SJCRH30 (cell line): Measurements from ENCODE around the gene SIGLEC8. TPM values are rescaled to one million over a fixed set of nuclear protein-coding genes. Genes with fewer than 3 reads are reported as not detected.
"Not testable (repeated sequence)": the region's sequence is repeated elsewhere in the genome, so short reads cannot be mapped to it uniquely, and the experiment has no call there.

ENCODE experiments used
- DNase-seq, 2 experiments: peaks; one replicate each; pipeline ENCODE4 v3.0.0-alpha.2; 2015 to 2020
- H3K27ac ChIP-seq: fragments of 250-450 bp; sonication (Bioruptor Pico); 2 replicates; pipeline ENCODE4 v1.5.1; 2020; ENCODE audit warnings: mild to moderate bottlenecking, moderate library complexity
- H3K27me3 ChIP-seq: fragments of 250-450 bp; sonication (Bioruptor Pico); 2 replicates; pipeline ENCODE4 v1.5.1; 2020; ENCODE audit warnings: mild to moderate bottlenecking, moderate library complexity
- H3K36me3 ChIP-seq: fragments of 250-450 bp; sonication (Bioruptor Pico); 2 replicates; pipeline ENCODE4 v1.5.1; 2020; ENCODE audit warnings: mild to moderate bottlenecking, moderate library complexity
- H3K4me1 ChIP-seq: fragments of 250-450 bp; sonication (Bioruptor Pico); 2 replicates; pipeline ENCODE4 v1.5.1; 2020; ENCODE audit warnings: mild to moderate bottlenecking, moderate library complexity
- H3K4me3 ChIP-seq: fragments of 250-450 bp; sonication (Bioruptor Pico); 2 replicates; pipeline ENCODE4 v1.5.1; 2020; ENCODE audit warnings: mild to moderate bottlenecking, moderate library complexity
- H3K9me3 ChIP-seq: fragments of 250-450 bp; sonication (Bioruptor Pico); replicated peaks from 2 replicates; pipeline ENCODE4 v1.5.1; 2020; ENCODE audit warnings: mild to moderate bottlenecking, moderate library complexity
- total RNA-seq: library from RNA; depleted of rRNA; stranded (reverse); fragments of >200 nt; shearing (Covaris generic); gene quantifications from 2 replicates; pipeline ENCODE4 v1.2.3, GENCODE V29; 2014

SIGLEC8 gene
- total RNA-seq, 1 experiment from 2014 or later: not detected

DNA sequence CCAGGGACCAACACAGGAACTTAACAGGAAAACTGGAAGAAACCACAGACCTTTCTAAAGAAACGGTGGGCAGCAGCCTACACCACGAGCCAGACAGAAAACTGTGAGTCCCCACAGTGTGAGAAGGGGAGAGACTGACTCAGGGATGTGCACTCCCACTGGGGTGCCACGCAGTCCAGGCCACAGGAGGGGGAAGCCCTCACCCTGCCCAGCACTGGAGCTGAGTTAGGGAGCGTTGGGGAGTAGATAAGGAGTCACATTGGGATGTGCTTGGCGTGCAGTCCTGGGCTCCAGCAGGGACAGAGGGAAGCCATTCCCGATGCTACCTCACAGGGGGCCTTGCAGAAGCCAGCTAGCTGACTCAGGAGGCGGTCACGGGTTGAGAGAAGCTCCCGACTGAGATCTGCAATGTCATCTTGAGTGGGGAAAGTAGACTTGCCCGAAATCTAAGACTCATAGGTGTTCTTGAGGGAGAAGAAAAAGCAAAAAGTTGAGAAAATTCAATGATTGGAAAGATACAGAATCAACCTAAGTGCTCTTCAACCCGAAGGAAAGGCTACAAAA lies 17.3 kb downstream of the SIGLEC8 start:
- DNase-seq: no peak
- H3K4me1 ChIP-seq: no peaks in the 10 kb centered on the region
- H3K4me3 ChIP-seq: no peak overlapping the region
- no peak overlapping the region for H3K27ac ChIP-seq
- H3K36me3 ChIP-seq: no peaks in the 10 kb centered on the region
- H3K27me3 ChIP-seq: no peaks in the 10 kb centered on the region
- H3K9me3 ChIP-seq: no peaks in the 10 kb centered on the region

DNA sequence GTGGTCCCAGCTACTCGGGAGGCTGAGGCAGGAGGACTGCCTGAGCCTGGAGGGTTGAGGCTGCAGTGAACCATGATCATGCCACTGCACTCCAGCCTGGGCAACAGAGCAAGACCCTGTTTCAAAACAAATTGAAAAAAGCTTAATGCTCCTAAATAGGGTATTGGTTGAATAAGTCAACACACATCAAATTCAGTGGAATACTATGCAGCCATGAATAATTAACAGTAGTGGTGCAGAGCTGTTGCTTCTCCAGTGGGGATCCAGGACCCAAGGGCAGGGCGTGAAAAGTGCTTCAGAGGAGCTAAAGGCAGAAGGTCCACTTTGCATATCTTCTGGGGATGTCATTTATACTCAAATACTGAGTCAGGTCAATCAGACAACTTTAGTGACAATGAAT lies 18.2 kb downstream of the SIGLEC8 start:
- no peak for DNase-seq
- no peaks in the 10 kb centered on the region for H3K9me3 ChIP-seq
- H3K27ac ChIP-seq: no peak overlapping the region
- no peaks in the 10 kb centered on the region for H3K4me1 ChIP-seq
- H3K27me3 ChIP-seq: no peaks in the 10 kb centered on the region
- no peaks in the 10 kb centered on the region for H3K36me3 ChIP-seq
- no peak overlapping the region for H3K4me3 ChIP-seq

DNA sequence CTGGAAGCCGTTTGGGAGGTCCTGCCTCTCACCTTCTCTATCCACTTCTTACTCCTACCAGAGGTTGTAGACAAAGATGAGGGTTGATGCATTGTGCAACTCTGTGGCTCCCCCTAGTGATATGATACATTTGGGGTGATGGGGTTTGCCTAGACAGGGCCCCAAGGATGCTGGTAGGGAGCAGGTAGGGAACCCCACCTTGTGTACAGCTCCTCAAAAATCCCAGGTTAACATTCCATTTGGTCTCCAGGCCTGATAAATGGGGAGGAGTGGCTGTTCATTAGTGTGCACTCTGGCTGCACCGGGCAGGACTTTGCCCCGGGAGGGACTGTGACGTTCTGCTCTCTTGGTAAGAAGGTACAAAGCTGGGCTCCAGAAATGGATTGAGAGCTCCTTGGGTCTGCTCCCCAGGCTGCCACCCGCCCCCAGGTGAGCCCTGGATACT lies 19.2 kb downstream of the SIGLEC8 start:
- no peaks in the 10 kb centered on the region for H3K27me3 ChIP-seq
- H3K27ac ChIP-seq: no peak overlapping the region
- H3K36me3 ChIP-seq: no peaks in the 10 kb centered on the region
- H3K9me3 ChIP-seq: no peaks in the 10 kb centered on the region
- H3K4me3 ChIP-seq: no peak overlapping the region
- H3K4me1 ChIP-seq: no peaks in the 10 kb centered on the region
- DNase-seq: peak in 1 of 2 experiments; percentile 27

DNA sequence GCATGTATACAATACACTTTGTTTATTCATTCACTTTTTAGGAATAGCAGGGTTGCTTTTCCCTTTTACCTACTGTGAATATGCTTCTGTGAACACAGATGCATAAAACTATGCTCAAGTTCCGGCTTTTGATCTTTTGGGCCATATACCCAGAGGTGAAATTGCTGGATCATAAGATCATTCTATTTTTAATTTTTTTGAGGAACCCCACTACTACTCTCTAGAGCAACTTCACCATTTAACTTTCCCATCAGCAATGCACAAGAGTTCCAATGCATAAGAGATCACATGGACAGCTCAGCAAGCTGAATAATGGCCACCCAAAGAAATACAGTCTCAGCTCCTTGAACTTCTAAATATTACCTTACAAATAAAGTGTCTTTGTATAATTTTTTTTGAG lies 23.8 kb downstream of the SIGLEC8 start:
- no peaks in the 10 kb centered on the region for H3K27me3 ChIP-seq

DNA sequence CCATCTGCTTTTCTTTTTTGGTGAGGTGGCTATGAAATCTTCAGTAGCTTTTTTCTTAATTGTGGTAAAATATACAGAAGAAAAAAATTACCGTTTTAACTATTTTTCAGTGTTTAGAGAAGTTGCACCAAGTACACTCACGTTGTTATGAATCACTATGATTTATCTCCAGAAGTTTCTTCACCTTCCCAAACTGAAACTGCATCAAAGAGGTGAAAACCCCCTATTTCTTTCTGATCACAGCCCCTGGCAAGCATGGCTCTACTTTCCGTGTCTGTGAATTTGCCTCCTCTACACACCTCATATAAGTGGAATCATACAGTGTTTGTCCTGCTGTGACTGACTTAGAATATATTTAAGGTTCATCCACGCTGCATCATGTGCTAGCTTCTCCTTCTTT lies 25.2 kb downstream of the SIGLEC8 start:
- no peaks in the 10 kb centered on the region for H3K9me3 ChIP-seq
- H3K36me3 ChIP-seq: no peaks in the 10 kb centered on the region
- no peak for DNase-seq
- H3K27ac ChIP-seq: no peak overlapping the region
- H3K27me3 ChIP-seq: no peaks in the 10 kb centered on the region
- H3K4me3 ChIP-seq: no peak overlapping the region
- no peaks in the 10 kb centered on the region for H3K4me1 ChIP-seq

More for the DNA sequence above, 23.8 kb downstream of the SIGLEC8 start:
- no peak overlapping the region for H3K4me3 ChIP-seq
- no peak for DNase-seq
- no peaks in the 10 kb centered on the region for H3K9me3 ChIP-seq
- no peaks in the 10 kb centered on the region for H3K4me1 ChIP-seq
- H3K27ac ChIP-seq: no peak overlapping the region
- H3K36me3 ChIP-seq: no peaks in the 10 kb centered on the region

DNA sequence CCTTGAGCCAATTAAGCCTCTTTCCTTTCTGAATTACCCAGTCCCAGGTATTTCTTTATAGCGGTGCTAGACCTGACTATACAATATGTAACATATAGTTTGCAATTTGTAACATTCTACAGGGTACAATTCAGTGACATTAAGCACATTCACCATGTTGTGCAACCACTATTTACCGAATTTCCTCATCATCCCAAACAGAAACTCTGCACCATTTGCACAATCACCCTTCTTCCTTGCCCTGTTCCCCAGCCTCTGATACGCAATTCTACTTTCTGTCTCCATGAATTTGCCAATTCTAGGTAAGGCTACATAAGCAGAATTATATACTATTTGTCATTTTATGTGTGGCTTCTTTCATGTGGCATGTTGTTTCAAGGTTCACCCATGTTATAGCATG lies 27.1 kb downstream of the SIGLEC8 start:
- DNase-seq: no peak
- Histone ChIP-seq H3K4me1 (no peaks in the 10 kb centered on the region), H3K4me3 (no peak overlapping the region), H3K36me3 (no peaks in the 10 kb centered on the region), H3K9me3 (no peaks in the 10 kb centered on the region), H3K27me3 (no peaks in the 10 kb centered on the region), H3K27ac (no peak overlapping the region)

DNA sequence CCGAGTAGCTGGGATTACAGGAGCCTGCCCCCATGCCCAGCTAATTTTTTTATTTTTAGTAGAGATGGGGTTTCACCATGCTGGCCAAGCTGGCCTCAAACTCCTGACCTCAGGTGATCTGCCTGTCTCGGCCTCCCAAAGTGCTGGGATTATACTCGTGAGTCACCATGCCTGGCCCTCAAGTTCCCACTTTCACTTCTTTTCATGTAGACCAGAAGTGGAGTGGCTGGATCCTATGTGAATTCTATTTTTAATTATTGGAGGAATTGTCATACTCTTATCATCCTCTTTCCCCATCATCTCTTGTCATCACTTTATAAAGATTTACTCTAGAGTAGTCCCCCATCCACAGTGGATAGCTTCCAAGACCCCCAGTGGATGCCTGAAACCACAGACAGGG lies 28.0 kb downstream of the SIGLEC8 start:
- Histone ChIP-seq H3K36me3 (no peaks in the 10 kb centered on the region), H3K4me1 (no peaks in the 10 kb centered on the region), H3K9me3 (no peaks in the 10 kb centered on the region), H3K27ac (no peak overlapping the region), H3K4me3 (no peak overlapping the region), H3K27me3 (no peaks in the 10 kb centered on the region)
- DNase-seq: no peak

DNA sequence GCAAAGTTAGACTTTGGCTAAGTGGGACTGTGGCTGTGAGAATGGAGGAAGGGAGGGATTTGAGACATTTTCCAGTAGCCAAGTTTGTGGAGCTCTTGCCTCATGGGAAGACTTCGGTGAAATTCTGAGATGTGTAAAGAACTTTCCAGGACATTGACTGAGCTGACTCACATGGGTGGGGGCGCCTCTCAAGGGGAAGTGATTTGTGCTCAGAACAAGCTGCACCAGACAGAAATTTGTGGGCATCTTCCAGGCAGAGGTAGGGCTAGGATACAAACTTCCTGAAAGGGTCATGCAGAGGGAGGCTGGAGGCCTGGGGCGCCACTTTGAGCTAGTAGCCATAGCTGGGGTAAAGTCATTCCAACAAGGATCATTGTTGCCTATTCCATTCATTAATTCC lies 31.1 kb downstream of the SIGLEC8 start:
- H3K27ac ChIP-seq: no peak overlapping the region
- H3K4me1 ChIP-seq: no peaks in the 10 kb centered on the region
- H3K9me3 ChIP-seq: no peaks in the 10 kb centered on the region
- no peaks in the 10 kb centered on the region for H3K36me3 ChIP-seq
- H3K27me3 ChIP-seq: no peaks in the 10 kb centered on the region
- no peak for DNase-seq
- no peak overlapping the region for H3K4me3 ChIP-seq

DNA sequence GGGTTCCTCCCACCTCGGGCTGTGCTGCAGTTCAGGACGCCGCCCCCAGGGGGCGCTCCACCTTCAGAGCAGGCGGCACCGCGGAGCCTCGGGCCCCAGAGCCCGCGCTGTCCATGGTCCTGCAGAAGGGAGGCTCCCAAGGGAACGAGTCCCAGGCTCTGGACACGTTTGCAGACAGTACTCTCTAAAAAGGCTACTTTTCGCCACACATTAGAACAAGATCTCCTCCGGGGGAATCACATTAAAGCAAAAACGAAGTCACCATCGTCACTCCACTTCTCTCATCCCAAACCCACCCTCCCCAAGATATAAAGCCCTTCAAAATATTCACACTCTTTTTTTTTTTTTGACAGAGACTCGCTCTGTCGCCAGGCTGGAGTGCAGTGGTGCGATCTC lies 36.2 kb downstream of the SIGLEC8 start:
- DNase-seq: peak; percentile 79 to 86
- Histone ChIP-seq H3K27me3 (no peaks in the 10 kb centered on the region), H3K4me1 (no peaks in the 10 kb centered on the region)

DNA sequence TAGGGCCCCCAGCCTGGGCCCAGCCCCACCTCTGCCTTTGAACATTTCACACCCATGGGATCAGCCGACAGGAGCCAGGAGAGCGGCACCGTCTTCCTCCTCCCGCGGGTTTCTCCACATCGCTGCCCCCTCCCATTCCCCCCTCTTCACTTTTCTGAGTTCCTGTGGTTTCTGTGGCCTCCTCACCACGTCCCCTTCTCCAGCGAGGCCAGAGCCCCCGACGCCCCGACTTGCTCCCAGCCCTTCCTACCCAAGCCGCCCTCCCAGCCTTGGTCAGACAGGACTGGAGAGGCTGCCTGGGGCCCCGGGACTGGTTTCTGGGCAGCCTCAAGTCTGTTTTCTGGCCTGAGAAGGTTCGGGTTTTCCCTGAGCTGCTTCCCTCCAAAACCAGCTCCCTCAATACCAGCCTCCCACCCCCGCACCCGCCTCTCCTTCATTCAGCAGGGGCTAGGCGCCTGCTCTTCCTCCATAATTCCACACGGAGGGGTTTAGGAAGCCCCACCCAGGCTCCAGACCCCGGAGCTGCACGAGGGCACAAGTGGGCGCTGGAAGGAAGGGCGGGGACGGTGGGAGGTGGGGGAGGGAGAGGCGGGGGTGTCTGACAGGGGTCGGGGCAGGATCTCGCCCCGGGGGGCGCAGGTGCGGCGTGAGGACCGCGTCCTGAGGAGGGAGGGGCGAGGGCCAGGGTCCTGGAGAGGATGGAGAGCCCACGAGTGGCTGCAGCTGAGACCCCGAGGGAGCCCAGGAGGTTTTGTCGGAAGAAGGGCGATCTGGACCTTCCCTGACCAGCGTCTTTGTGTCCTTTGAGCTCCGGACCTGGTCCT lies 36.8 kb downstream of the SIGLEC8 start:
- DNase-seq: no peak
- Histone ChIP-seq H3K27me3 (no peaks in the 10 kb centered on the region), H3K9me3 (no peaks in the 10 kb centered on the region), H3K4me3 (no peak overlapping the region), H3K36me3 (no peaks in the 10 kb centered on the region), H3K27ac (no peak overlapping the region), H3K4me1 (no peaks in the 10 kb centered on the region)

More for the DNA sequence above, 36.2 kb downstream of the SIGLEC8 start:
- Histone ChIP-seq H3K27ac (no peak overlapping the region), H3K4me3 (no peak overlapping the region), H3K36me3 (no peaks in the 10 kb centered on the region), H3K9me3 (no peaks in the 10 kb centered on the region)

DNA sequence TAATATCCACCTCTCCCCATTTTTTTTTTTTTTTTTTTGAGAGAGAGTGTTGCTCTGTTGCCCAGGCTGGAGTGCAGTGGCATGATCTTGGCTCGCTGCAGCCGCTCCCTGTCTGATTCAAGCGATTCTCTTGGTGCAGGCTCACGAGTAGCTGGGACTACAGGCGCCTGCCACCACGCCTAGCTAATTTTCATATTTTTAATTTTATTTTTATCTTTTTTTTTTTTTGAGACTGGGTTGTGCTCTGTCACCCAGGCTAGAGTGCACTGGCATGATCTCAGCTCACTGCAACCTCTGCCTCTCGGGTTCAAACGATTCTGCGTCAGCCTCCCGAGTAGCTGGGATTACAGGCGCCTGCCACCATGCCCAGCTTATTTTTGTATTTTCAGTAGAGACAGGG lies 37.7 kb downstream of the SIGLEC8 start:
- DNase-seq, H3K9me3 ChIP-seq, H3K36me3 ChIP-seq, H3K4me3 ChIP-seq, H3K27ac ChIP-seq, H3K4me1 ChIP-seq, H3K27me3 ChIP-seq: not testable (repeated sequence)

DNA sequence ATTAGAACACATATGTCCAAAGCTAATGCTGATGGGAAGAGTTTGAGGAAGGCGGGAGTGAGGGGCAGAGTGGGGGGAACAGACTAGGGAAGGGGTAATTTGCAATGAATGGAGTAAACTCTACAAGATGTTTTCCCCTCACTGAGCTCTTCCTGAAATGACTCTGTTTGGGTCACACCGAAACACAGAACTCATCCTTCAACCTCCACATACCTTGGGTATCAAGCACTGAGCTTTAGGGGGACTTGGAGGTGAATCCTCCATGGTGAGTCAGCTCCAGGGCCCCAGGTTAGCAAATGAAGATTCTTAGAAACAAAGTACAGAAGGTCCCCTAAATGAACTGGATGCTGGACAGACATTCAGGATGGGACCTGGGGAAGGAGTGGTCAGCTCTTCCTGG lies 39.5 kb downstream of the SIGLEC8 start:
- Histone ChIP-seq H3K36me3 (no peaks in the 10 kb centered on the region), H3K9me3 (no peaks in the 10 kb centered on the region), H3K27me3 (no peaks in the 10 kb centered on the region)

DNA sequence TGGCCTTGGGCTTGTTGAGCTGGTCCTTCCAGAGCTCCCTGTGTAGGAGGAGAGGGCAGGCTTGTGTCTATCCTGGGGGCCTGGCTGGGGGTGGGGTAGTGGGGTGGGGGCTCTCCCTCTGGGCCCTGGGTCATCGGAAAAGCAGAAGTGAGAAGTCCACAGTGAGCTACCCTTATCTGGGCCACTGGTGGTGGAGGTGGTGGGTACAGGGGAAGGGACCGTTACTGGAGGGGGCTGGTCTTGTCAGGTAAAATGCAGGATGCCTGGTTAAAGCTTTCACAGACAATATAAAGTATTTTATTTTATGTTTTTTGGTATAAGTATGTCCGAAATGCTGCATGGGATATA lies 40.5 kb downstream of the SIGLEC8 start:
- Histone ChIP-seq H3K27me3 (no peaks in the 10 kb centered on the region), H3K4me3 (no peak overlapping the region), H3K9me3 (no peaks in the 10 kb centered on the region), H3K36me3 (no peaks in the 10 kb centered on the region), H3K4me1 (no peaks in the 10 kb centered on the region), H3K27ac (no peak overlapping the region)
- DNase-seq: no peak

More for the DNA sequence above, 39.5 kb downstream of the SIGLEC8 start:
- Histone ChIP-seq H3K4me1 (no peaks in the 10 kb centered on the region), H3K4me3 (no peak overlapping the region), H3K27ac (no peak overlapping the region)
- DNase-seq: no peak

DNA sequence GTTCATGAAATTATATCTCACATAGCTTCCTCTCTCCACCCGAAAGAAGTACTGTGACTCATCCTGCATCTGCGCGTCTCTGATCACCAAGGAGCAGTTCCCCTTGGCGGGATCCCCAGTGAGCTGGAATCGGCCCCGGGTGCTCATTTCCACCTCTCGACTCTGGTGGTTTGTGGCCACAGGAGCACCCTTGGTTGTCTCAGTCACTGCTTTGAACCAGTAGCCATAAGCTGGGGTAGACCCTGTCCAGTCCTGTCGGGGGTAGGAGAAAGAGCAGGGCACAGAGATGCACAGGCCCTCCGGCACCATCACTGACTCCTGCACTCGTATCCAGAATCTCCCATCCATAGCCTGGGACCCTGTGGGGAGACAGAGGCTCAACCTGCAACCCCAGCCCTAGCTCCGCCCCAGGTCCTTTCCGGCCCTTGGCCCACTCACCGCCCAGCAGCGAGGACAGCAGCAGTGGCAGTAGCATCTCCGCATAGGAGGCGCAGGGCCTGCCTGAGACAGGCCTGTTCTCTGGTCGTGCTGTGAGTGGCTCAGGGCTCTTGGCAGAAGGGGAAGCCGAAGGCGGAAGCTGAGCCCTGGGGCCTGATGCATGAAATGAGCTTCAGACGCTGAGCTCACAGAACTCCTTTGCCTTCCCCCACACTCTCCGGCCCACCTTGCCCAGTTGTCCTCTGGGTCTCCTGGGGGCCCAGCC lies 41.0 kb downstream of the SIGLEC8 start, which contains the start of gene SIGLEC10:
Gene SIGLEC10, minus strand, starts transcription at position 536 of the 703 bp plus-strand sequence. Its CDS starts 61 bp downstream, at position 475.
- Histone ChIP-seq H3K36me3 (no peaks in the 10 kb centered on the region), H3K27ac (no peak within 1 kb of the TSS), H3K27me3 (no peaks in the 10 kb centered on the region), H3K4me1 (no peaks in the 10 kb centered on the region), H3K4me3 (no peak within 1 kb of the TSS), H3K9me3 (no peaks in the 10 kb centered on the region)
- no peak for DNase-seq

DNA sequence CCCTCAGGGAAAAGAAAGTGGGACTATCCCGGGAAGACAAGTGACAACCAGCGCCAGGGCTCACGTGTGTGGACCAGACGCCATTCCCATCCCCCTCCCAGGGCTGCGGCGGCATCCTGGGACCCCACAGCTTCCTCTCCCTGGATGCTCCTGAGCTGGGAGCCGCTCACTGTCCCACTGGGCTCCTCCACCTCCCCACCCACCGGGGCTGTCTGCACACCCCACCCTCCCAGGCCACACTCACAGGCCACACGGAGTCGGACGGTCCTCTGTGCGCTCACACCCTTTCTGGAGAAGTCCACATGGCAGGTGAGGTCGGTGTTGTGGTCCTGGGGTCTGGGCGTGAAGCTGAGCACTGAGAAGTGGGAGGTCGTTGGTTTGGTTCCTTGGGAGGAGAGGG lies 41.8 kb downstream of the SIGLEC8 start:
- not testable (repeated sequence) for H3K4me3 ChIP-seq, H3K4me1 ChIP-seq, H3K36me3 ChIP-seq, DNase-seq, H3K9me3 ChIP-seq, H3K27me3 ChIP-seq, H3K27ac ChIP-seq
